Osteoblast (primary cell): ENCODE data around the gene RGS21. TPM values are rescaled to one million over a fixed set of nuclear protein-coding genes. Genes with fewer than 3 reads are reported as not detected.

Experiments
- DNase-seq: peaks from one replicate; pipeline ENCODE4 v3.0.0; 2011; ENCODE audit warnings: low spot score, mixed read lengths; ENCODE audit not compliant: insufficient read length; ENCODE audit errors: missing footprints
- H2AFZ ChIP-seq: 2 replicates; pipeline ENCODE4 v1.6.0; 2011; ENCODE audit warnings: mild to moderate bottlenecking, low read length
- H3K27ac ChIP-seq: 2 replicates; pipeline ENCODE4 v1.5.1; 2011; ENCODE audit warnings: mild to moderate bottlenecking, low read depth, low read length, moderate library complexity
- H3K27me3 ChIP-seq: 2 replicates; pipeline ENCODE4 v1.6.0; 2012; ENCODE audit warnings: mild to moderate bottlenecking, control low read depth, inconsistent platforms, low read length, moderate library complexity; ENCODE audit not compliant: insufficient read depth
- H3K36me3 ChIP-seq: 2 replicates; pipeline ENCODE4 v1.5.1; 2011; ENCODE audit warnings: mild to moderate bottlenecking, low read length, control low read depth, moderate library complexity; ENCODE audit not compliant: insufficient read depth
- H3K4me1 ChIP-seq: 2 replicates; pipeline ENCODE4 v1.5.1; 2011; ENCODE audit warnings: mild to moderate bottlenecking, low read length, control low read depth, moderate library complexity; ENCODE audit not compliant: insufficient read depth
- H3K4me2 ChIP-seq: 2 replicates; pipeline ENCODE4 v1.6.0; 2011; ENCODE audit warnings: mild to moderate bottlenecking, low read length; ENCODE audit not compliant: insufficient read depth
- H3K4me3 ChIP-seq: fragments of 200-600 bp; sonication (generic); 3 replicates; pipeline ENCODE4 v1.5.1; 2012; ENCODE audit warnings: mild to moderate bottlenecking, low read length, inconsistent platforms; ENCODE audit not compliant: insufficient read depth
- H3K79me2 ChIP-seq: 2 replicates; pipeline ENCODE4 v1.6.0; 2012; ENCODE audit warnings: mild to moderate bottlenecking, low read length, control low read depth, inconsistent platforms; ENCODE audit not compliant: insufficient read depth
- H3K9me3 ChIP-seq: 2 replicates; pipeline ENCODE4 v1.5.1; 2011; ENCODE audit warnings: low read depth, low read length, control low read depth
- H4K20me1 ChIP-seq: 2 replicates; pipeline ENCODE4 v1.6.0; 2012; ENCODE audit warnings: mild to moderate bottlenecking, low read length, control low read depth; ENCODE audit not compliant: insufficient read depth
- CTCF ChIP-seq: IDR thresholded peaks from 2 replicates; pipeline ENCODE4 v1.5.1; 2011; ENCODE audit warnings: mild to moderate bottlenecking, low read depth, low read length, moderate library complexity; ENCODE audit errors: extremely low read depth
- total RNA-seq: library from RNA; depleted of rRNA; stranded (reverse); fragments of >200 nt; gene quantifications from 2 replicates; pipeline ENCODE4 v1.2.3, GENCODE V29; 2012

RGS21 gene
- total RNA-seq, 1 donor = not detected

DNA sequence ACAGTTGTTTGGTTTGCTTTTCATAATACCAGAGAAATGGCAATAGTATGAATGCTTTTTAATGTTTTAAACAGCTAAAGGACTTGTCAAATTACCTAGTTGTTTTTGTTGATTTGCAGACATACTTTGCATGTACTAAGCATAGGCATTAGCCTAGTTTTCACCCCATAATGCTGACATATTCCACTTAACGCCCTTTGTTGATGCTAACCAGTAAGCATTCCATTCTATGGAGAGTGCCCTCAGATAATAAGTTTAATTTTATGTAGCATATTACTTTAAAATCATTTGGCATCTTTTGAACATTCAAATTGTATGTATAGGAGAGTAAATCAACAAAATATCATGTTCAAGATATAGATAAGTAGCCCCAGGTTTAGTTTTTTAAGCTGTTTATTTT, 32.5 kb downstream of the RGS21 start:
- H3K27me3 ChIP-seq = no peaks in the 10 kb centered on the region
- no peaks in the 10 kb centered on the region for H3K9me3 ChIP-seq
- H3K4me3 ChIP-seq = no peak overlapping the region

DNA sequence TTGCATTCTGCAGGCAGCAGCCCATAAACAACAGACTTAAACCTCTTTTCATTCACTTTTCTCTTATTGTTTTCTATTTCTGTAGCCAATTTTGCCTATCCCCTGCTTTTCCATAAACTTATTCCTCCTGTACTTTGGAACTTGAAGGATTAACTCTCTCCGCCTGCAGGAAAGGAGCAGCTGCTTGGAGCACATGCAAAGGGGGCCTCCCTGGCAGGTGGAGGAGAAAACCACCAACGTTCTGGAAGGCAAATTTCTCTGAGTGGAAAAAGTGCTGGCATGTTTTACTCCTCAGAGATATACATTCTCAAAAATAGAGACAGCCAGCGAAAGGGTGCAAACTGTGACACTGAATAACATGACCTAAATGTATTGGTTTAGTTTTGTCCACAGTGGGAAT, 33.6 kb downstream of the RGS21 start:
- H3K79me2 ChIP-seq = no peaks in the 10 kb centered on the region
- H3K27me3 ChIP-seq = no peaks in the 10 kb centered on the region
- H3K4me1 ChIP-seq = no peaks in the 10 kb centered on the region
- no peaks in the 10 kb centered on the region for H3K36me3 ChIP-seq
- no peak for TF ChIP-seq CTCF
- DNase-seq = no peak
- H3K9me3 ChIP-seq = no peaks in the 10 kb centered on the region
- no peaks in the 10 kb centered on the region for H4K20me1 ChIP-seq
- H3K4me2 ChIP-seq = no peak overlapping the region
- H3K4me3 ChIP-seq = no peak overlapping the region
- H2AFZ ChIP-seq = peak overlapping the region; percentile 20
- H3K27ac ChIP-seq = no peak overlapping the region

More for the DNA sequence above, 32.5 kb downstream of the RGS21 start:
- Histone ChIP-seq H3K36me3 (no peaks in the 10 kb centered on the region), H4K20me1 (no peaks in the 10 kb centered on the region), H3K27ac (no peak overlapping the region), H2AFZ (no peak overlapping the region), H3K79me2 (no peaks in the 10 kb centered on the region), H3K4me1 (no peaks in the 10 kb centered on the region), H3K4me2 (no peak overlapping the region)
- DNase-seq = no peak
- TF ChIP-seq CTCF = no peak

- Histone ChIP-seq H3K27ac (no peak overlapping the region), H3K4me3 (no peak overlapping the region), H3K79me2 (no peaks in the 10 kb centered on the region), H3K36me3 (no peaks in the 10 kb centered on the region), H3K4me2 (no peak overlapping the region), H3K9me3 (no peaks in the 10 kb centered on the region), H3K27me3 (no peaks in the 10 kb centered on the region), H4K20me1 (no peaks in the 10 kb centered on the region), H3K4me1 (no peaks in the 10 kb centered on the region), H2AFZ (no peak overlapping the region)
- DNase-seq = no peak
- TF ChIP-seq CTCF = no peak
Observed at GRCh38 chr1:192351550-192351949, 34.8 kb downstream of the RGS21 start.

DNA sequence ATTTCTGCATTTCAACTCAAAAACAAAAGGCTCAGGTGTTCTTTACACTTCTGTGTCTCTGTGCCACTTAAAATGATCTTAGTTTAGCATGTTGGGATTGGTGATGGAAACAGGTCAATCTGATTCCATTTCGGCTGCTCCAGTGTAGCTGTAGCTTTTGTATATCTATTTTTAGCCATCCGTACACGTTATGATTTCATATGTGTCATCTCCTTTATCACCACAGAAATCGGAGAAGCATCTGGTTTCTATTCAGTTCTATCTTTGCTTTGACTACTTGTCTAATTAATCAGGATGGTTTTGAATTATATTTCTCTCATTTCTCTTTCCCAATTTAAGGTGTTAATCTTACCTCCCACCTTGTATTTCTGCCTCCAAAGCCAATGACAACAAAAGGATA, 41.1 kb downstream of the RGS21 start:
- Histone ChIP-seq H3K4me1 (no peaks in the 10 kb centered on the region), H3K36me3 (no peaks in the 10 kb centered on the region), H2AFZ (no peak overlapping the region), H3K79me2 (no peaks in the 10 kb centered on the region), H3K9me3 (no peaks in the 10 kb centered on the region), H3K4me3 (no peak overlapping the region), H3K27me3 (no peaks in the 10 kb centered on the region), H3K27ac (no peak overlapping the region), H3K4me2 (peak overlapping the region; percentile 38), H4K20me1 (no peaks in the 10 kb centered on the region)
- no peak for TF ChIP-seq CTCF
- no peak for DNase-seq
